Iris pigment epithelial cell (primary cell): ENCODE measurements around the gene COMP.
"Not testable (repeated sequence)": the region's sequence is repeated elsewhere in the genome, so short reads cannot be mapped to it uniquely, and the experiment has no call there.

Experiments used
- DNase-seq: peaks from one replicate; pipeline ENCODE4 v3.0.0-alpha.2; 2011; ENCODE audit warnings: low read depth

The COMP gene

DNA sequence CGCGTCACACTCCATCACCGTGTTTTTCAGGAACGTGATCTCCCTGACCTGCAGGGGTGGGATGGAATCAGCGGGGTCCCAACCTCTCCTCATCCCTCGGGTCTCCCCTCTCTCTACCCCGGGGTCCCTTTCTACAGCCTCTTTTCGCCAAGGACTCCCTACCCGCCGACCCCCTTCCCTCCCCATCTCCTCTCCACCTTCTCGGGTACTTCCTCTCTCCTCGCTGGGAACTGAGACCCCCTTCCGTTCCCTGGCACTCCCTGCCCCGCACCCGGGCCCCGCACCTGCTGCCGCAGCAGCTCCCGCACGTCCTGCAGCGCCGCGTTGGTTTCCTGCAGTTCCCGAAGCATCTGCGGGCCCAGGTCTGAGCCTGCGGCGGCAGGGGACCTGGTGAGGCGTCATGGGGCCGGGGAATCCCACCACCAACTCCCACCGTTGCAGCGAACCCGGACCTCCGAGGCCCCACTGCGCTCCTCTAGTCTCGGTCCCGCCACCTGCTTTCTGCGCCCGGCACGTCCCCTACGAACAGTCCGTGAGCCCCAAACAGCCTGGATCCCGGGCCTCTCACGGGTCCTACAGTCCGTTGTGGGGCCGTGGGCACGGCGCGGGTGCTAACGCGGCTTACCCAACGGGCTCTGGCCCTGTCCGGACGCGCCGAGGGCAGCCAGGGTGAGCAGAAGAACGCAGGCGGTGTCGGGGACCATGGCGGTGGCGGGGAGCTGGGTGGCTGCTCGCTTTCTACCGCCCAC is at the start of gene COMP:
TSS of gene COMP (minus strand) at position 740 of the 749 bp plus-strand sequence. CDS start at position 704, 36 bp downstream.
- DNase-seq, result no peak

DNA sequence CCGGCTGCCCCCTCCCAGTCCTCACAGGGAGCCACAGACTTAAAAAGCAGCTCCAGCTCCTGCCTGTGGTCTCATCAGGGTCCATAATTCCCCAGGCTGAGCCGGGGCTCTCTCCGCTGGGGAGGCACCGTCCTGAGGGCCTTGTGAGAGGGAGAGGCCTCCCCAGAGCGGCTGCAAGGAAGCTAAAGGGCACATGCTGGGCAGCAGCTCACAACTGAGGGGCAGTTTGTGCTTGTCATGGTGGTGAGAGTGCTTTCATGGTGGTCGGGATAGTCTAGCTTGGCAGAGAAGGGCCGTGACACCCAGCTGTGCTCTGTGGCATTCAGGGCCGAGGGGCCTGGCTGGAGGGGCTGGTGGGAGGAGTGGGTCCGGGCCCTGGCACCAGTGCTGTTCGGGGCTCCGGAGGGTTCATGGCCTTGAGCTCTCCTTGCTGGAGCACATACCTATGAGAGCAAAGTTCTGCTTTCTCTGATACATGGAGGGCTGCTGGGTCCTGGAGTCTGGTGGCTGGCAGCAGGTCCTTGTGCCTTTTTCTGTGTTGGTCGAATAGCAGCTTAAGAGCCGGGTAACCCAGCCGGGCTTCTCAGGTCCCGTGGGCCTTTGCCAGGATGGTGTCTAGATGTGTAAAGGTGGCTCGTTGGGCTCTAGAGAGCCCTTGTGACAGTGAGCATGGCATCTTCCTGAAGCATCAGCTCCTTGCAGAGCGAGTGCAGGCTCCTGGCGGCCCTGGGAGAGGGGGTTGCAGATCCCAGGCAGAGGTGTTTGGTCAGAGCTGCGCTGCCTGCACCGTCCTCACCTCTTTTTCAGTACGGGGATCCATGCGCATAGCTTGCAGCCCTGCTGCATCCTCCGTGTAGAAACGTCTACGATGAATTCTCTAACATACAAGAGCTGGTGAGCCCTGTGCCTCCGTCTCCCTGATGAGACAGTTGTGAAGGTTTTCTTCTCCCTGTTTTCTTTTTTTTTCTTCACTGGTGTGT is 49.5 kb upstream of the COMP start:
- no peak for DNase-seq

DNA sequence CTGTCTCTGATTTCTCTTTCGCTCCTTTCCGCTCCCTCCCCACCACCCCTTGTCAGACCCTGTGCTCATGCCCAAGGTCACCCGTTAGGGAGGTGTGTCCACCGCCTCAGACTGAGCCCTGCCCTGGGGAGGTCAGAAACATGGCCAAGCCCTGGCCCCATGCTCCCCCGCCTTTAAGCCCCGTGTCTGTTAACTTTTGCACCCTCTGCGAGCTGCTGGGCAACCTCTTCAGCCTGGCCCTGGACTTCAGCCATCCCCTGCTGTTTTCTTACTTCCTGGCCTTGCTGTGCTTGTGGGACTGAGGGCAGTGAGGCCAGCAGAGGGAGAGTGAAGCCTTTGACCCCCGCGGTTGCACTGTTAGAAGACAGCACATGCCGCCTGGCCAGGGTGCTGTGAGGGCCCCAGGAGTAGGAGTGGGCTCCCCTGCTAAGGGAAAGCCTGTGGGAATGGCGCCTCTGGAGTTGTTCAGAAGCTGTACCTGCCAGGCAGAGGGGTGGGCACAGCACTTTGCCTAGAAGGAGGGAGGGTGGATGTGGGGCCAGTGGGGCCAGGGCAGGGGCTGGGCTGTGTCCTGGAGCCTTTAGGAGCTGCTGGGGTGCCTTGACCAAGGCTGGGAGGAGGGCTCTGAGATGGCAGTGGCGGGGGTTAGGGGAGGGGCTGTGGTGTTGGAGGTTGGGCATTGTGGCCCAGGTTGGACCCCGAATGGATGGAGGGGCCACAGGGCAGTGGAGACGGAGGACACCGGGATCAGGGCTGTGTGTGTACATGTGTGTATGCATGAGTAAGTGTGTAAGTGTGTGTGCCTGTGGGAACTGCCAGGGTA is 48.6 kb upstream of the COMP start:
- peak; percentile 14 for DNase-seq

DNA sequence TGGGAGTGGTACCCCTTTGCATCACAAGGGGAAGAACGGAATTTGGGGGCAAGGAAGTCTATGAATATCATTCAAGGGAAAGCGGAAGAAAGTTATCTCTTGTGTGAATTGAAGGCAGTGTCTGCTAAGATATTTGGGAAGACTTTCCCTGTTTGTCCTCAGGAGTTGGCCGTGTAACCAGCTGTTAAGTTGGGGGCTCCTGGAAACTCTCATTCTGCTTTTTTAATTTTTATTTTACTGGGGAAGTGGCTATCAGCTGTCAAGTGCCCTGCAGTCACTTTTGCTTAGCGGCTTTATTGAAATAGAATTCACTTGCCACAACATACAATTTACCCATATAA is 43.5 kb upstream of the COMP start:
- no peak for DNase-seq

DNA sequence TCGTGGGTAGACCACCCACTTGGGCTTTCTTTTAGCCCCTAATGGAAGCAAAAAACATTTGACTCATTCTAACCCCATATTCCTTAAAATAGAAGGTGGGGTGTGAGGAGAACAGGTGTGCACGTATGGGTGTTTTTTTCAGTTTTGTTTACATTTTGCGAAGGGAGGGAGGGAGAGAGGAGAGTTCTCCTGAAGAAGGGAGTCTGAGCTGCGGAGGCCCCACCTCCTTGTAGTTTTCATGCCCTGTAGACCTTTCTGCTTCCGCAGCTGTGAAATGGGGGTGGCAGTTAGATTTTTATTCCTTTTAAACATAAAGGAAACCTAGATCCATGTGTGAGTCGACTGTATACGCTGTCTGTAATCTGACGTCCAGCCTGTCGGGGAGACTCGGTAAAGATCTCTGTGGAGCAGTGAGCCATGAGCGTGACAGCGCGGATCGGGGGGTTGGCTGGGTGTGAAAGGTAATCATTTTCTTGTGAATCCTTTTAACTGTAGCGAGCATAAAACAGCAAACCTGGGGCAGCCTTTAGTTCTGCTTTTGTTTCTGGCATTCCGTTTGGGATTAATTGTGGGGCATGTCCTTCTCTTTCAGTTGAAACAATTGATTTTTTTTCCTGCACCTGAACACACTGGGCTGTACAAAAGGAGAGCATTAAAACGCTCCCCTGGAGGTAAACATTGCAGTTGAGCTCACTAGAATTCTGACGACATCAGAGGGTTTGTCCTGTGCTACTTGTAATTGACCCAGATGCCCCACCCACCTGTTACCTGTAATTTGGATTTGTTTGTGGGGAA is 42.9 kb upstream of the COMP start:
- DNase-seq, result no peak

DNA sequence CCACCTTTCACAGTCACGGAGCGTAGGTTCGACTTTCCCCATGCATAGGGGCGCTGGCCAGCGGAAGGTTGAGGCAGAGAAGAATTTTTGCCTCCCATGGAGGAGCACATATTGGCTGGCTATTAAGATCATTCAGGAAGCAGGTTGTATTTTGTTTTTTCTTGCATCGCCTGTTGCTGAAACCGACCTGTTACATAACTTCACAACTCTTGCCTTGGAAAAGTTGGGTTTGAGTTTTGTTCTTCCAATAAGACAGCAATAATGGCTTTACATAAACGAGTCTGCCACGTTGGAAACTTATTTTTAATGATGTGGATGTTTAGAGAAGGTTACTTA is 42.0 kb upstream of the COMP start:
- DNase-seq, result no peak

DNA sequence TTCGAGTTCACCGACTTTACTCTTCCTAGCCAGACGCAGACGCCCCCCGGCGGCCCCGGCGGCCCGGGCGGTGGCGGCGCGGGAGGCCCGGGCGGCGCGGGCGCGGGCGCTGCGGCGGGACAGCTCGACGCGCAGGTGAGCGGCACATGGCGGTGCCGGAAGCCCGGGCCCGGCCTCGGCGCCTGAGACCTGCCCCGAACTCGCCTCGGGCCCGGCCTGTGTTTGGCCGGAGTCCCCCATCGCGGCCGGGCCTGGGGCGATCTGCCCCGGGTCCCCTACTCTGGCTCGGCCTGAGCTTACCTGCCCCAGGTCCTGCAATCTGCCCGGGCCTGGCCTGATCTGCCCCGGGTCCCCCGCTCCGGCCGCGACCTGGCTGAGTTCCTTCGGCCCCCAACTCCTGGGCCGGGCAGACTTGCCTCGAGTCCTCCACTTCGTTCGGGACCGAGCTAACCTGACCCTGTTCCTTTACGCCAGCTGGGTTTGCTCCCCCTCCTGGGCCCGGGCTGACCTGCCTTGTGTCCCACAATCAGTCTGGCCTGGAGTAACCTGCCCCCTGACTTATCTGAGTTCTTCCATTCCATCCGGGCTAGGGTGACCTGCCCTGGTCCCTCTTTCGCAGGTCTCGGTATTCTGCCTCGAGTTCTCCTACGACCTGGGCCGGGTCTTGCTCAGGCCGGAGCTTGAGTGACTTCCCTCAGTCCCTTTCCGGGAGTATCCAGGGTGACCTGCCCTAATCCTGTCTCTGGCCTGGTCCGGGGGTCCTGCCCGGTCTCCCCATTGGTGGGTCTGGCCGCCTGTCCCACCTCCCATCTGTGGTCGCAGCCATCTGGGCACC is 41.4 kb upstream of the COMP start:
- DNase-seq, result no peak

DNA sequence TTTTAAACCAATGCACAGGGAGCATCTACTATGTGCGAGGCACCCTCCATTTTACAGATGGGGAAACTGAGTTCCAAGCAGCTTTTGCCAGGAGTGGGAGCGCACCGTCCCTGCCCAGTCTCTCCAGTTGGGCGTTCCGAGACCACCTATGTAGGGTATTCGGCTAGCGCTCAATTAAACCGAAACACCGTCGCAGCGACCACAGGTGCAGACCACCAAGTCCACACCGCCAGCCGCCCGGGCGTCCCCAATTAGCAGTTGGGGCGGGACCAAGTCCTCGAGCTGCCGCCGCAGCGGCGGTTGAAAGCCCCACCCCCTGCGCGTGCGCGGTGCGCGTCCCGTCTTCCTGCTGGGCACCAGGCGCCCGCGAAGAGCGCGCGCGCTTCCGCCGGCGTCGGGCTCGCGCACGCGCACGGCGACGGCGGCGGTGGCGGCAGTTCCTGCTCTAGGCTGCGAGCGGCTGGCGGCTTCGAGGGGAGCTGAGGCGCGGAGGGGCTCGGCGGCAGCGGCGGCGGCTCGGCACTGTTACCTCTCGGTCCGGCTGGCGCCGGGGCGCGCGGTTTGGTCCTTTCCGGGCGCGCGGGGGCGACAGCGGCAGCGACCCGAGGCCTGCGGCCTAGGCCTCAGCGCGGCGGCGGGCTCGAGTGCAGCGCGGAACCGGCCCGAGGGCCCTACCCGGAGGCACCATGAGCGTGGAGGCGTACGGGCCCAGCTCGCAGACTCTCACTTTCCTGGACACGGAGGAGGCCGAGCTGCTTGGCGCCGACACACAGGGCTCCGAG is 40.6 kb upstream of the COMP start, which contains the start of gene UPF1:
TSS of gene UPF1 (plus strand) at position 436 of the 782 bp plus-strand sequence. CDS start at position 687, 251 bp downstream.
- DNase-seq, result peak; percentile 91

DNA sequence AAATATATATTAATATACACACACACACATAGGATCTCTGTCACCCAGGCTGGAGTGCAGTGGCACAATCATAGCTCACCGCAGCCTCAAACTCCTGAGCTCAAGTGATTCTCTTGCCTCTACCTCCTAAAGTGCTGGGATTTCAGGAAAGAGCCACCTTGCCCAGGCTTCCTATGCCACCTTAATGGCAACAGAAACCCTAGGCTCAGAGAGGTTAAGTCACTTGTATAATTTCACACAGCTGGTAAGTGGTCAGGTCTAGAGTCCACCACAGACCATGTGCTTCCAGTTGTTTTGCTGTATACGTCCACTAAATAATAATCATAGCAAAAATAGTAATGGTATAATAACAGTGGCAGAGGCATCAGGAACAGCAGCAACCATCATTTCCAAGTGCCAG is 39.4 kb upstream of the COMP start:
- DNase-seq, result no peak

DNA sequence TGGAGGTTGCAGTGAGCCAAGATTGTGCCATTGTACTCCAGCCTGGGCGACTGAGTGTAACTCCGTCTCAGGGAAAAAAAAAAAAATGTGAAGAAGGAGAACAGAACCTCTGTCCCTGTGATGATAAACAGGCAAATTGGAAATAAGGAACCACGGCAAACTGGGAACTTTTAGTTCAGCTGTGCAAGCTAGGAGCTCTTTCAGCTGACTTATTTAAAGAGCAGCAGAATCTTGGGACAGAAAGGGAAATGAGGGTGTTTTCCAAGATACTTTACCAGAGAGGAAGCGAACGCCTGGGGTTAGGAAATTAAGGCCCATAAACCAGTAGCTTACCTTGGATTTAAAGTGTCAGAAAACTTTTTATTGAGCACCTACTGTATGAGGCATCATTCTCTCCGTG is 37.7 kb upstream of the COMP start:
- no peak for DNase-seq

DNA sequence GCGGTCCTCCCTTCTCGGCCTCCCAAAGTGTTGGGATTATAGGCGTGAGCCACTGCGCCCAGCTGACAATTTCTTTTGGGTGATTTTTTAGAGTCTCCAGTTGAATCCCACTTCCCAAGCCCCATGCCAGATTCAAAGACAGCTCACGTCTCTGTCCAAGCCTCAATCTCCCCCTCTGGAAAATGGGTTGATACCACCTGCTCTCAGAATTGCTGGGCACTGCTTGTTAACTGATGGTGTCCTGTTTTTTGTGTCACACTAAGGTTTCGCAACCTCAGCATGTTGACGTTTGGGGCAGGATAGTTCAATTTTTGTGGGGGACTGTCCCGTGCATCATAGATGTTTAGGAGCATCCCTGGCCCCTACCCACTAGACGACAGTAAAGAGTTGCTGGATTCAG is 26.5 kb upstream of the COMP start:
- no peak for DNase-seq

DNA sequence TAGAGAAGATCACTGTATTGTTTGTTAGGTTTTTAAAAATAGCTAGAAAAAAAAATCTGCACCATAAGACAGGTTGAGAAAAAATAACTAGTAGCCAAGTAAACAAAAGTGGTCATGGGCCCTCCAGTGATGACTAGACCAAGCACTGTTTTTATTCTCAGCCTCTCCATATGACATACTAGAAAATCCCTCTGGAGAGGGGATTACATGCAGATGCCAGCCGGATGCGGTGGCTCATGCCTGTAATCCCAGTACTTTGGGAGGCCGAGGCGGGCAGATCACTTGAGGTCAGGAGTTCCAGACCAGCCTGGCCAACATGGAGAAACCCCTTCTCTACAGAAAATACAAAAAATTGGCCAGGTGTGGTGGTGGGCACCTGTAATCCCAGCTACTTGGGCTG is 25.5 kb upstream of the COMP start:
- not testable (repeated sequence) for DNase-seq

DNA sequence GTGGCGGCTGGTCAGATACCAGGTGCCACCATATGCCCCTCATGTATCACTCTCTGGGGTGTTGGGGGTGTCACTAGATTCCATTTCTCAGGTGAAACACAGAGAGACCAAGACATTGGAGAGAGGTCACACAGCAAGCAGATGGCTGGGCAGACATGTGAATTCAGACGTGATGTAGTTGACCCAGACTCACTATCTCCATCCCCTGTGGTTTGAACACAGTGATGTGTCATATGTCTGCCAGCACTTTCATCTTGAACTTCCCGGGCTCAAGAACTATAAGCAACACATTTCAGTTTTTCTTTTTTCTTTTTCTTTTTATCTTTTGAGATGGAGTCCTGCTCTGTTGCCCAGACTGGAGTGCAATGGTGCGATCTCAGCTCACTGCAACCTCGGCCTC is 24.6 kb upstream of the COMP start:
- no peak for DNase-seq

DNA sequence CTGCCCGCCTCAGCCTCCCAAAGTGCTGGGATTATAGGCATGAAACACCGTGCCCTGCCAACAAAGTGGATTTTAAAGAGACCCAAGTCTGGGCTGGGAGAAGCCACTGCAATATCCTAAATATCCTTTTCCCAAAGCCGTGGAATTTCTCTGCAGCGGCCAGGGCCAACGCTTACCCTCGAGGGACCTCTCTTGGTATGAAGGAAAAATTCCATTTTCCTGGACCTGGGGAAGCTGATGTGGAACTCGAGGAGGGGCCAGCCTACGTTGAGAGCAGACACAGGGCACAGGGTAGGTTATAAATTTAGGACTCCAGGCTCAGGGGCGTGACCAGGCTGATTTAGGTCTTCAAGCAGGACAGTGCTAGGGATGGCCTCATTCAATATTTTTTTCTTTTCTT is 23.0 kb upstream of the COMP start:
- DNase-seq, result no peak

DNA sequence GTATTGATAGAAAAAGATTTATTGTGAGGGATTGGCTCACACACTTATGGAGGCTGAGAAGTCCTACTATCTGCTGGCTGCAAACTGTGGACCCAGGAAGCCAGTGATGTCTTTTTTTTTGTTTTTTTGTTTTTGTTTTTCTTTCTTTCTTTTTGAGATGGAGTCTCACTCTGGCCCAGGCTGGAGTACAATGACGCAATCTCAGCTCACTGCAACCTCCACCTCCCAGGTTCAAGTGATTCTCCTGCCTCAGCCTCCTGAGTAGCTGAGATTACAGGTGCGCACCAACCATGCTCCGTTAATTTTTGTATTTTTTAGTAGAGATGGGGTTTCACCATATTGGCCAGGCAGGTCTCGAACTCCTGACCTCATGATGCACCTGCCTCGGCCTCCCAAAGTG is 20.5 kb upstream of the COMP start:
- DNase-seq, result not testable (repeated sequence)

DNA sequence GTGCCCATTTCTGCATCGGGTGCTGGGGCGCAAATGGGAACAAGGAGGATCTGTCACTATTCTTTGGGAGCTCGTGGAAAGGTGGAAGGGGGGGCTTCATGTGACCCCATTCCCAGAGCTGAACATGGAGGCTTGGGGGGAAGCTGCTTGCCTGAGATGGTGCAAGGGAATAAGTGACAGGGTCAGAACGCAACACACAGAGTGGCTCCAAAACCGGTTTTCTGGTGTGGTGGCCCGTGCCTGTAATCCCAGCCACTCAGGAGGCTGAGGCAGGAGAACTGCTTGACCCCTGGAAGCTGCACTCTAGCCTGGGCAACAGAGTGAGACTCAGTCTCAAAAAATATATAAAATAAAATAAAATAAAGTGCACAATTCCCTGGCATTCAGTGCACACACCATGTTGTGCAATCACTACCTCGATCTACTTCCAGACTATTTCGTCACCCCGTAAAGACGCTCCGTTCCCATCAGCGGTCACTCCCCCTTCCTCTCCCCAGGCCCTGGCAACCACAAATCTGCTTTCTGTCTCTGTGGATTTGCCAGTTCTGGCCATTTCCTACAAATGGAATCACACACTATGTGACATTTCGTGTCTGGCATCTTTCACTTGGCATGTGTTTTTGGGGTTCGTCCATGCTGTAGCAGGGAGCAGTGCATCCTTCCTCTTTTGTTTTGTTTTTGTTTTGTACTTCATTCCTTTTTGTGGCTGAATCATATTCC is 18.2 kb upstream of the COMP start:
- peak; percentile 92 for DNase-seq

DNA sequence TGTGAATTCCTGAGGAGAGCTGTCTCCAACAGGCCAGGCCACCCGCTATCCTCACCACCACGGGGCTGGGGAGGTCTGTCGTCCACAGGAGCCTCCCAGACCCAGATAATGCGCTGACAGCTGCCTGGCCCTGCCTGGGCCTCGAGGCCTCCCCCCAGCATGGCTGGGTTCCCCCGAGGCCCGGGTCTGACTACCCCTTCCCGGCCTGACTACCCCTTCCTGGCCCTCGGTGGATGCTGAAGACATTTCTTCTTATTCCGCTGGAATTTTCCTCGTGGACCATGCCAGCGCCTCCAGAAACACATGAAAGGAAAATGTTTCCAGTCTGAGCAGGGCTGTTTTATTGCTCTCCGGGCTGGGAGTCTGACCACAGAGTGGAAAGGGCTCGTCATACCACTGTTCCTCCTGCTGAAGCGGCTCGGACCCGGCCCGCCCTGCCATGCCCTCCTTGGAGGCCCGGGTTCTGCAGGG is 16.8 kb upstream of the COMP start:
- no peak for DNase-seq

DNA sequence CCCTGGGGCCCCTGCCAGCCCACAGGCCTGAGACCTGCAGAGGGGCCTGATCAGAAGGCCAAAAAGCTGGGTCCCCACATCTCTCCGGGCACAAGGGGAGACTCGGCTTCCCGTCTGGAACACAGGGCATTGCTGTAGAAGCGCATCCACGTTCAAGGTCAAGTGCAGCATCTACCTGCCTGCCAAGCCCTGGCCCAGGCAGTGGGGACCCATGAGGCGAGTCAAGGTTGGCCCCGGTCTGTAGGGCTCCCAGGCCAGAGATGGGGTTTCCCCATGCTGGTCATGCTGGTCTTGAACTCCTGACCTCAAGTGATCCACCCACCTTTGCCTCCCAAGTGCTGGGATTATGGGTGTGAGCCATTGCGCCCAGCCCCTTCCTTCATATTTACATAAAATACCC is 13.5 kb upstream of the COMP start:
- no peak for DNase-seq

DNA sequence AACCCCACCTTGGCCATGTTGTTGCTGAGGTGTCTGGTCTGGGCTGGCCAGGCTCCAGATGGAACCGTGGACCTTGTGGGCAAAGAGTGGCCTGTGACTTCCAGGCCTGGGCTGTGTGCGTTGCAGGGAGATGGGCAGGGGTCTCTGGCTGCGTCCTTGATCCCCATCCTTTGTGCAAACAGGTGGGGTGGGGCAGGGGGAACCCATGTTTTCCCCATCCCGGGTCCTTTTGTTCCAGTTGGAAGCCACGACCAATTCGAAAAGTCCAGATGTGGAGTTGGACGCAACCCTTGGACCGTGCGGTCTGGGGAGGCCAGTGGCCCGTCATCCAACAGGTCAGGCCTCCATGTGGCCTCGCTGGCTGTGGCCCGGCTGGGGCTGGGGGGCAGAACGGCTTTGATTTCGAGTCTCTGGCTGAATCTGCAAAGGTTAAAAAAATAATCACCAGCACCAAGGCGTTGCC is 13.1 kb upstream of the COMP start:
- no peak for DNase-seq
